Lung (tissue), 16 donors: ENCODE measurements around the gene OR12D3. TPM values are rescaled to one million over a fixed set of nuclear protein-coding genes. Genes with fewer than 3 reads are reported as not detected.

Experiments used
- ATAC-seq: fragments of 200-7000 bp; cut with Tn5 transposase; one replicate; pipeline ENCODE4 v1.9.1; 2020; ENCODE audit warnings: moderate number of reproducible peaks; ENCODE audit not compliant: insufficient read depth, low FRiP score
- DNase-seq, 3 donors: peaks; one replicate each; pipeline ENCODE4 v3.0.0-alpha.2; 2013 to 2017
- H3K27ac ChIP-seq, 2 donors: one replicate each; pipeline ENCODE4 v1.5.1; 2013; ENCODE audit warnings: mild to moderate bottlenecking in 2 of 2, moderate library complexity in 2 of 2, control low read depth in 1 of 2, inconsistent platforms in 1 of 2, low read depth in 1 of 2, low read length in 1 of 2
- H3K27me3 ChIP-seq, 3 donors: one replicate each; pipeline ENCODE4 v1.5.1; 2013; ENCODE audit warnings: low read length in 2 of 3; ENCODE audit not compliant: control insufficient read depth in 3 of 3, insufficient read depth in 3 of 3
- H3K36me3 ChIP-seq, 4 donors: one replicate each; pipeline ENCODE4 v1.5.1; 2013; ENCODE audit warnings: low read length in 4 of 4, mild to moderate bottlenecking in 1 of 4, moderate library complexity in 1 of 4; ENCODE audit not compliant: control insufficient read depth in 4 of 4, insufficient read depth in 4 of 4
- H3K4me1 ChIP-seq, 5 donors: one replicate each; pipeline ENCODE4 v1.5.1; 2013; ENCODE audit warnings: low read length in 5 of 5, mild to moderate bottlenecking in 2 of 5, moderate library complexity in 1 of 5; ENCODE audit not compliant: control insufficient read depth in 5 of 5, insufficient read depth in 5 of 5
- H3K4me3 ChIP-seq: one replicate; pipeline ENCODE4 v1.5.1; 2013; ENCODE audit warnings: mild to moderate bottlenecking, control low read depth, moderate library complexity
- H3K9ac ChIP-seq, 2 donors: one replicate each; pipeline ENCODE4 v1.5.1; 2013; ENCODE audit warnings: low read length in 2 of 2, control low read depth in 1 of 2; ENCODE audit not compliant: insufficient read depth in 1 of 2
- H3K9me3 ChIP-seq, 4 donors: one replicate each; pipeline ENCODE4 v1.5.1; 2013; ENCODE audit warnings: low read length in 3 of 4, mild to moderate bottlenecking in 1 of 4, moderate library complexity in 1 of 4; ENCODE audit not compliant: control insufficient read depth in 4 of 4, insufficient read depth in 3 of 4
- CTCF ChIP-seq: IDR thresholded peaks from 2 replicates; pipeline ENCODE4 v1.5.1; 2012; ENCODE audit warnings: mild to moderate bottlenecking; ENCODE audit errors: control extremely low read depth, extremely low read depth
- WGBS, 2 donors: extraction: QIAGEN DNeasy Blood & Tissue Kit; methylation state at CpG; one replicate each; pipeline ENCODE4 v1.1.7; 2013; 5-methylcytosine and 5-hydroxymethylcytosine counted together
- long read RNA-seq, 5 donors: transcript quantifications; one replicate each; lab custom pipeline, GENCODE V29; 2026
- polyA plus RNA-seq, 2 donors: library from polyadenylated mRNA; stranded (reverse); fragments of 200-250 nt; gene quantifications; one replicate each; pipeline ENCODE4 v1.2.1, GENCODE V29; 2013
- total RNA-seq, 2 donors: library from RNA; depleted of rRNA in 1 of 2; stranded (reverse); fragments of >200 nt in 1 of 2; gene quantifications; one replicate each; pipeline ENCODE4 v1.2.1, GENCODE V29; 2014 to 2021
- donor health status: control.
- donor health status: control.
- donor health status: Bipolar disorder and iron deficiency.
- donor health status: healthy.
- donor health status: DM: yes; HTN: yes; CAD: no.

The OR12D3 gene, protein sequence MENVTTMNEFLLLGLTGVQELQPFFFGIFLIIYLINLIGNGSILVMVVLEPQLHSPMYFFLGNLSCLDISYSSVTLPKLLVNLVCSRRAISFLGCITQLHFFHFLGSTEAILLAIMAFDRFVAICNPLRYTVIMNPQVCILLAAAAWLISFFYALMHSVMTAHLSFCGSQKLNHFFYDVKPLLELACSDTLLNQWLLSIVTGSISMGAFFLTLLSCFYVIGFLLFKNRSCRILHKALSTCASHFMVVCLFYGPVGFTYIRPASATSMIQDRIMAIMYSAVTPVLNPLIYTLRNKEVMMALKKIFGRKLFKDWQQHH
- total RNA-seq, result not detected
- not detected for polyA plus RNA-seq
- long read RNA-seq, donor 1, result 0 reads
- long read RNA-seq, donor 2, result 0 reads
- long read RNA-seq, donor 3, result 0 reads
- long read RNA-seq, donor 4, result 0 reads
- long read RNA-seq, donor 5, result 0 reads

GRCh38 chr6:29375191-29375590, at the start of gene OR12D3:
Gene OR12D3 (minus strand): TSS chr6:29375291. CDS start chr6:29375287, 4 bp downstream.
- WGBS, 2 donors, result 93 to 95% methylated on average over 1 of the region's 1 CpG
- H3K27ac ChIP-seq, result no peak within 1 kb of the TSS
- ATAC-seq (no peak), DNase-seq (no peak)
- no peak for TF ChIP-seq CTCF
- no peaks in the 10 kb centered on the region for H3K36me3 ChIP-seq
- H3K4me1 ChIP-seq, result no peaks in the 10 kb centered on the region
- no peak within 1 kb of the TSS for H3K4me3 ChIP-seq
- no peaks in the 10 kb centered on the region for H3K27me3 ChIP-seq
- no peak within 1 kb of the TSS for H3K9ac ChIP-seq
- peaks cover 0 to 2% (median 0%) of the 10 kb centered on the region in 4 donors for H3K9me3 ChIP-seq

- Histone ChIP-seq H3K4me1 (no peaks in the 10 kb centered on the region), H3K9me3 (no peaks in the 10 kb centered on the region), H3K27me3 (no peaks in the 10 kb centered on the region), H3K9ac (no peak overlapping the region), H3K27ac (no peak overlapping the region), H3K36me3 (no peaks in the 10 kb centered on the region), H3K4me3 (no peak overlapping the region)
- no peak for TF ChIP-seq CTCF
- WGBS, 2 donors, result 9 to 30% methylated on average over 2 of the region's 2 CpGs
- DNase-seq (no peak), ATAC-seq (no peak)
These were observed 49.5 kb upstream of the OR12D3 start for GRCh38 chr6:29424575-29424974.

DNA sequence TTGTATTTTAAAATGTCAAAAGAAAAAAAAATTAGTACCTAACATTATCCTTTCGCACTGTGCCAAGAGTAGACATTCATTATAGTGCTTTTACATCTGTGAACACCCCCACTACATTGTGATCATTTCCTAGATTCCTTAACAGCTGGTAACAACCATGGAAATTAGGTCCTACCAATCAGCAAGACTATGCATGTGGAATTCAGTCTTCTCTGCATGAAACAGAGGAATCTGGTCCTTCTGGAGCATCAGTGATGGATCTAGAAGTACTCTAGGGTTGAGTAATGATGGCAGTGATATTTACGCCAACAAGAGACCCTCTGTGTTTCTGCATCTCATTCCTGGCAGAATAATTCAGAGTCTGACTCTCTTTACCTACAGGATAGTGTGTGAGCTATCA, 49.1 kb upstream of the OR12D3 start:
- Histone ChIP-seq H3K36me3 (no peaks in the 10 kb centered on the region), H3K27me3 (no peaks in the 10 kb centered on the region), H3K4me3 (no peak overlapping the region), H3K9ac (no peak overlapping the region), H3K4me1 (no peaks in the 10 kb centered on the region), H3K9me3 (no peaks in the 10 kb centered on the region), H3K27ac (no peak overlapping the region)
- 94% methylated on average over 2 of the region's 2 CpGs for WGBS, 2 donors
- DNase-seq (no peak), ATAC-seq (no peak)
- TF ChIP-seq CTCF, result no peak
